Astrocyte (in vitro differentiated cells and primary cell): ENCODE results near the gene ADAM8. TPM values are rescaled to one million over a fixed set of nuclear protein-coding genes. Genes with fewer than 3 reads are reported as not detected.

Source experiments
- DNase-seq: peaks from one replicate; pipeline ENCODE4 v3.0.0-alpha.2; 2010; ENCODE audit warnings: low read depth
- FAIRE-seq: peaks from 2 replicates; lab custom pipeline; 2011; peaks lifted over from hg19 to GRCh38; lab: Jason Lieb, UNC
- H2AFZ ChIP-seq: 2 replicates; pipeline ENCODE4 v1.6.0; 2012; ENCODE audit warnings: low read depth, low read length, inconsistent platforms
- H3K27ac ChIP-seq: 2 replicates; pipeline ENCODE4 v1.5.1; 2011; ENCODE audit warnings: low read depth, low read length, inconsistent platforms
- H3K27me3 ChIP-seq: 2 replicates; pipeline ENCODE4 v1.6.0; 2011; ENCODE audit warnings: low read length, inconsistent platforms; ENCODE audit not compliant: insufficient read depth
- H3K36me3 ChIP-seq: 2 replicates; pipeline ENCODE4 v1.5.1; 2011; ENCODE audit warnings: low read length, inconsistent platforms; ENCODE audit not compliant: insufficient read depth
- H3K4me1 ChIP-seq: 2 replicates; pipeline ENCODE4 v1.5.1; 2011; ENCODE audit warnings: low read length, inconsistent platforms; ENCODE audit not compliant: insufficient read depth
- H3K4me2 ChIP-seq: 2 replicates; pipeline ENCODE4 v1.6.0; 2012; ENCODE audit warnings: low read length, inconsistent platforms
- H3K4me3 ChIP-seq: 2 replicates; pipeline ENCODE4 v1.5.1; 2011; ENCODE audit warnings: low read depth, mild to moderate bottlenecking, low read length, inconsistent platforms; ENCODE audit not compliant: insufficient read depth
- H3K79me2 ChIP-seq: 2 replicates; pipeline ENCODE4 v1.6.0; 2012; ENCODE audit warnings: mild to moderate bottlenecking, low read length, inconsistent platforms; ENCODE audit not compliant: insufficient read depth
- H3K9ac ChIP-seq: 2 replicates; pipeline ENCODE4 v1.6.0; 2012; ENCODE audit warnings: mild to moderate bottlenecking, low read length, inconsistent platforms
- H3K9me3 ChIP-seq: 2 replicates; pipeline ENCODE4 v1.5.1; 2012; ENCODE audit warnings: low read depth, mild to moderate bottlenecking, low read length, inconsistent platforms; ENCODE audit not compliant: insufficient read depth
- H4K20me1 ChIP-seq: 2 replicates; pipeline ENCODE4 v1.6.0; 2012; ENCODE audit warnings: low read length, inconsistent platforms; ENCODE audit not compliant: insufficient read depth
- H3K27ac Mint-ChIP-seq: one replicate; pipeline ENCODE4 v1.8.0; 2021; ENCODE audit warnings: mild to moderate bottlenecking, mixed read lengths; ENCODE audit not compliant: unreplicated experiment
- H3K27me3 Mint-ChIP-seq: one replicate; pipeline ENCODE4 v1.8.0; 2021; ENCODE audit warnings: low read depth, mixed read lengths; ENCODE audit not compliant: unreplicated experiment
- H3K36me3 Mint-ChIP-seq: one replicate; pipeline ENCODE4 v1.8.0; 2021; ENCODE audit warnings: low read depth, mixed read lengths; ENCODE audit not compliant: unreplicated experiment
- H3K4me1 Mint-ChIP-seq: one replicate; pipeline ENCODE4 v1.8.0; 2021; ENCODE audit warnings: low read depth, mixed read lengths; ENCODE audit not compliant: unreplicated experiment
- H3K4me3 Mint-ChIP-seq: one replicate; pipeline ENCODE4 v1.8.0; 2021; ENCODE audit warnings: mild to moderate bottlenecking, moderate library complexity, mixed read lengths; ENCODE audit not compliant: unreplicated experiment
- H3K9me3 Mint-ChIP-seq: one replicate; pipeline ENCODE4 v1.8.0; 2021; ENCODE audit warnings: mild to moderate bottlenecking, mixed read lengths; ENCODE audit not compliant: unreplicated experiment
- CTCF ChIP-seq: IDR thresholded peaks from 2 replicates; pipeline ENCODE4 v1.5.1; 2011; ENCODE audit warnings: low read depth, mild to moderate bottlenecking, inconsistent platforms, low read length, moderate library complexity; ENCODE audit not compliant: insufficient read depth
- EZH2 ChIP-seq: IDR thresholded peaks from 2 replicates; pipeline ENCODE4 v1.6.1; 2012; ENCODE audit warnings: mild to moderate bottlenecking, low read length, inconsistent platforms; ENCODE audit not compliant: insufficient read depth
- total RNA-seq: library from RNA; stranded (reverse); gene quantifications from 2 replicates; pipeline ENCODE4 v1.2.1, GENCODE V29; 2021

Gene ADAM8
- total RNA-seq, 1 donor from 2014 or later = 4.6 TPM

GRCh38 chr10:133239990-133240389, 36.7 kb downstream of the ADAM8 start:
- no peak overlapping the region for H3K4me3 Mint-ChIP-seq
- H3K27ac ChIP-seq = no peak overlapping the region
- peaks cover 48% of the 10 kb centered on the region for H3K27me3 Mint-ChIP-seq
- H3K36me3 ChIP-seq = no peaks in the 10 kb centered on the region
- no peak overlapping the region for H3K4me2 ChIP-seq
- H3K27ac Mint-ChIP-seq = no peak overlapping the region
- H3K36me3 Mint-ChIP-seq = no peaks in the 10 kb centered on the region
- no peak for TF ChIP-seq EZH2
- TF ChIP-seq CTCF = no peak
- no peaks in the 10 kb centered on the region for H3K4me1 Mint-ChIP-seq
- no peak overlapping the region for H3K4me3 ChIP-seq
- DNase-seq = no peak
- H3K9ac ChIP-seq = no peak overlapping the region
- H3K9me3 ChIP-seq = no peaks in the 10 kb centered on the region
- no peaks in the 10 kb centered on the region for H4K20me1 ChIP-seq
- H2AFZ ChIP-seq = no peak overlapping the region
- H3K9me3 Mint-ChIP-seq = no peaks in the 10 kb centered on the region
- H3K27me3 ChIP-seq = peaks cover 34% of the 10 kb centered on the region
- no peaks in the 10 kb centered on the region for H3K79me2 ChIP-seq
- H3K4me1 ChIP-seq = no peaks in the 10 kb centered on the region
- FAIRE-seq = no peak

- Mint-ChIP-seq H3K4me1 (no peaks in the 10 kb centered on the region), H3K27ac (no peak overlapping the region), H3K36me3 (no peaks in the 10 kb centered on the region), H3K9me3 (no peaks in the 10 kb centered on the region), H3K27me3 (peaks cover 58% of the 10 kb centered on the region), H3K4me3 (no peak overlapping the region)
- FAIRE-seq = no peak
- Histone ChIP-seq H3K36me3 (no peaks in the 10 kb centered on the region), H3K27ac (no peak overlapping the region), H3K4me3 (no peak overlapping the region), H3K4me1 (no peaks in the 10 kb centered on the region), H3K4me2 (no peak overlapping the region), H3K9me3 (no peaks in the 10 kb centered on the region), H3K27me3 (peaks cover 40% of the 10 kb centered on the region), H2AFZ (no peak overlapping the region), H3K9ac (no peak overlapping the region), H4K20me1 (no peaks in the 10 kb centered on the region), H3K79me2 (no peaks in the 10 kb centered on the region)
- no peak for TF ChIP-seq CTCF
- TF ChIP-seq EZH2 = no peak
- DNase-seq = no peak
Measured at GRCh38 chr10:133238466-133238804, 38.2 kb downstream of the ADAM8 start.

- TF ChIP-seq CTCF (no peak), EZH2 (peak; percentile 46)
- Histone ChIP-seq H3K4me1 (no peaks in the 10 kb centered on the region), H2AFZ (no peak within 1 kb of the TSS), H4K20me1 (no peaks in the 10 kb centered on the region), H3K4me3 (no peak within 1 kb of the TSS), H3K27me3 (peaks cover 42% of the 10 kb centered on the region), H3K9ac (no peak within 1 kb of the TSS), H3K79me2 (no peaks in the 10 kb centered on the region), H3K4me2 (peak within 1 kb of the TSS; percentile 8), H3K9me3 (no peaks in the 10 kb centered on the region), H3K36me3 (no peaks in the 10 kb centered on the region), H3K27ac (no peak within 1 kb of the TSS)
- Mint-ChIP-seq H3K27me3 (peaks cover 60% of the 10 kb centered on the region), H3K27ac (no peak within 1 kb of the TSS), H3K9me3 (no peaks in the 10 kb centered on the region), H3K36me3 (no peaks in the 10 kb centered on the region), H3K4me3 (no peak within 1 kb of the TSS), H3K4me1 (no peaks in the 10 kb centered on the region)
- DNase-seq (no peak), FAIRE-seq (no peak)
Measured at GRCh38 chr10:133237588-133238465, 38.8 kb downstream of the ADAM8 start, which contains the start of gene VENTX. VENTX (plus strand) TSS chr10:133237855; CDS start chr10:133237915, 60 bp downstream.
